HG03565 (cell line): Measurements from ENCODE around the gene PIP5KL1.

Experiments used
- ATAC-seq: cut with Tn5 transposase; IDR thresholded peaks from one replicate; pipeline ENCODE4 v1.9.1; 2021; ENCODE audit warnings: mild to moderate bottlenecking, moderate library complexity; ENCODE audit not compliant: unreplicated experiment

PIP5KL1 gene

DNA sequence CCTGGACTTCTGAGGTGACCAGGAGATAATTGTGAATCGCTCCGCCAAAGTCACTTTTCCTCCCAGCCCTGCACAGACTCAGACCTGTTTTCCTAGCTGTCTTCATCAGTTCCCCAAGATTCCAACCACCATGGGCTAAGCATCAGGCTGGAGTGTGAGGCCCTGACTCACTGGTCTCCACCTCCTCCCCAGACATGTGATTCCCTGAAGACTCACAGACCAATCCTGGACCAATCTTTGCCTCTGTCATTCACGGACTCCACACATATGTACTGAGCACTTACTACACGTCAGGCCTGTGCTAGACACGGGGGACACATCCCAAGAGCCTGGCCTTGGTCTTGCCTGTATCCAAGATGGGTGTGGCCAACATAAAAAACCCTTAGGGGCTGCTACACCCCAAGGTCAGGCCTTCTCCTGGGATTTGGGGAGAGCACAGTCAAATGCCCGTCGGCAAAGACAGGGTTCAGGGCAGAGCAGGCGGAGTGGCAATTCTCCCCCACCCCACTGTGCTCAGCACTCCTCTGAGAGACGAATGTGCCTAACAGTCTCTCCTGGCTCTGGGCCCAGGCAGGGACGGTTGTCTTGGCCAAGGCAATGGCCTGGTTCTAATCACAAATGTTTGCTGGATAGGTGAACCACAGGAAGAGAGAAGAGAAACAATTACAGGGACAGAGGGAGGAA lies 38.3 kb upstream of the PIP5KL1 start:
- no peak for ATAC-seq

DNA sequence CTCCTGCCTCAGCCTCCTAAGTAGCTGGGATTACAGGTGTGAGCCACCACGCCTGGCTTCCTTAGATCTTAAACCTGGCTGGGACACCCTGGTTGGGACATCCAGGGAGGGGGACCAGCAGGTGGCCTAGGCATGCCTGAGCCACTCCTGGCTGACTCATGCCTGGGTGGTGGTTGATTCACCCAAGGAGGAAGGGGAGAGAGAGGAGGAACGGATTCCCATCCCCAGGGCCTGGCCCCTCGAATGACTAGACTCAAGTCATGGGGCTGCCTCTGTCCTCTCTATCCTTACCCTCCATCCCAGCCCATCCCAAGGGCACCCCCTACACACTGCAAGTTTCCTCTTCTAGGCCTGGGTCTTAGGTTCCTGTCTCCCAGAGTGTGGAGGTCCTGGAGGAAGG lies 37.5 kb upstream of the PIP5KL1 start:
- no peak for ATAC-seq

DNA sequence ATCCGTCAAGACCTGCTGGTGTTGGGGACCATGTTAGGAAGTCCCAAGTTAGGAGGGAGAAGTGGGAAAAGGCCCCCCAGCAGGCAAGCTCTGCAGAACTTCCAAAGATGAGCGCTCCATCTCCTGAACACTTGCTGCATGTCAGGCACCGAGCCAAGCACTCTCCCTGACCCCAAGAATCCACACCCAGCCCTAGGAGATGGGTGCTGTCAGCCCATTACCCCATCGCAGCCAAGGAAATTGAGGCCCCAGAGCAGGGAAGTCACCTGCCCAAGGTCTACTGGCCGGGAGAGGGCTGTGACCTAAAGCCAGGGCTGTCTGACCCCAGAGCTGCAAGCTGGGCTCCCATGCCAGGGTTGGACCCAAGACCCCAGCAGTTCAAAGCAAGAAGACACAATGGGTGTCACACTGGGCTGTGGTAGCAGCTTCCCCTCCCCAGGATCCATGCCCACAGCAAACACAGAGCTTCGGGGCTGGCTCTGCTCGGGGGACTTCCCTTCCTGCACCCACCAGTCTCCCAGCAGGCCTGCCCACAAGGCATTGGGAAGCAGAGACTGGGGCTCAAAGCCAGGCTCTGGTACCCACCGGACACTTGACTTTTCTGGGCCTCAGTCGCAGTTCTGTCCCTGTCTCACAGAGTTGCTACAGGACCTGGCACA lies 36.7 kb upstream of the PIP5KL1 start:
- ATAC-seq, result no peak

DNA sequence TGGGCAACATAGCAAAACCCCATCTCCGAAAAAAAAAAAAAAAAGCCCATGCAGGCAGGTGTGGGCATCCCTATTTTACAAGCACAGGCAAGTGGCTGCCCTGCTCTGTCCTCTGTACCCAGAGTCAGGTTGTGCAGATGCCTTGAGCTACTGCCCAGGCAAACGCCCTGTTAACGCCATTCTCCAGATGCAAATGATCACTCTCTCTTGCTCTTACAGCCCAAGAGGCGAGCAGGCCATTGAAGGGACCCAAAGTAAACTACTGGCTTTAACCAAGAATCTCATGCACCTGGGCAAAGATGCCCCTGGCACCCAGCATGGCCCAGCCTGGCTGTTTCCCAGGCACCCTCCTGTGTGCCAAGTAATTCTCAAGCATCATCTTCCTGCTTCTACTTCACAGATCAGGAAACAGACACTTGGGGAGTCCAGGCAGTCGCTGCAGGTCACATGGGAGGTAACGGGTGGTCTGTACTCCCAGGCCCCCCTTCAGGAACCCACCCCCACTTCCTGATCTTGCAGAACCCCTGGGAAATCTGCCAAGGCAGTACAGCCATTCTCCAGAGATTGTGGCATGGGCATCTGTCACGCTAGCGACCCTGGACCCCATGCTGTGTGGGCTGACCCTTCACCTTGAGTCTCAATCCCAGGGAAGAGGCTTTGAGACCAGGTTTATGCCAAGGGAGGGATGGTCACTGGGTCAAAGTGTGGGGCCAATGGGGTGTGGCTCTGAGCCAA lies 36.0 kb upstream of the PIP5KL1 start:
- no peak for ATAC-seq

DNA sequence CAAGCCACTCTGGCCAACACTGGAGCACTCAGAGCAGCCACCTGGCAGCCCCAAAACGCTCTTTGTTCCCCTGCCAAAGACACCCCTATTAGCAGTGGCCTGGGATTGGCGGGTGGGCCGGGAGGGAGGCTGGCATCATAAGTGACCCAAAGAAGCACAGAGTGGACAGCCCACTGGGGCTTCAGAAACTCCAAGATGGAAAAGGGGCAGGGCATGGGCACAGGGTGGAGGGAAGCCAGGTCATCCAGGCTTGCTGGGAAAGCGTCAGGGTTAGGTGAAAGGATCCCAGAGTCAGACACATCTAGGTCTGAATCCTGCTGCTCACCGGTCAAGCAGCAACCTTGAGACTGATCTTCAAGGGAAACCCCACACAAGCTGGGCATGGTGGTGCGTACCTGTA lies 35.4 kb upstream of the PIP5KL1 start:
- no peak for ATAC-seq

DNA sequence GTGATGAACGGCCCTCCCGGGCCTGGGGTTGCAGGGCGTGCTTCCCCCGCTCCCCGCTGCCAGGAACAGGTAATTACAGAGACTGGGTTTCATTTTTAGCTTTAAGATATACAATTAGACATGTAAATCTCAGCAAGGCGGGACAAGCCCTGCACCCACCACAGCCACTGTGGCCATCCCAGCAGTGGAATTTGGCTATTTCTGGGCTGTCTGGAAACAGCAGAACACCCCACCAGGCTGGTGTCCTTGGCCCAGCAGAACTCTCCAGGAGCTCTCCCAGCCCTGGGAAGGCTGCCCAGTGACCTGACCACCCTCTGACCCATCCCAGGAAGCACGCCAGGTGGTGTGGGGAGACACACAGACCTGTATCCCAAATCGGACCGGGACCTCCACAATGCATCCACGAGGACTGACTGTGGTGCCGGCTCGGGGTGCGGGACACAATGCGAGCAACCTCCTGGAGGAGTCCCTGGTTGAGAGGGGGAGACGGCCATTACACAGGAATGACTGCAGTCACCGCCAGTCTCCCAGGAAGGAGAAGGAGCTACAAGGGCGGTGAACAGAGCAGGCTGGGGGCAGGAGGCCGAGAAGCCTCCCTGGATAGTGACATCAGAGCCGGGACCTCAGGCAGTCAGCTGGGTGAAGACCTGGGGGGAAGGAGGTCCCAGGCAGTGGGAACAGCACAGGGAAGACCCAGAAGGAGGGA lies 32.9 kb upstream of the PIP5KL1 start:
- no peak for ATAC-seq

DNA sequence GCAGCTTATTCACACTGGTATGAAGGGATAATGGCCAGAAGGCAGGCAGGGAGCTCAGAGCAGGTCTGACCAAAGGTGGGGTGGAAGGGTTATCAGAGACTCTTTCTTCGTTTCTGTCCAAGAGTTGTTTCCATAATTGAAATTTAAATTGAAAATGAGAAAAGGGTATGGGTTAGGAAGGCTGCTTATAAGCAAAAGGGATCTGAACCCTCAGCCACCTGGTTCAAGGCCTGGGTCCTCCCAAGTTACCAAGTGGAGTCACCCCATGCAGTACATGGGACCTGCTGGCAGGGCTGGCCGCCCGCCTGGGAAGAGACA lies 32.4 kb upstream of the PIP5KL1 start:
- no peak for ATAC-seq

DNA sequence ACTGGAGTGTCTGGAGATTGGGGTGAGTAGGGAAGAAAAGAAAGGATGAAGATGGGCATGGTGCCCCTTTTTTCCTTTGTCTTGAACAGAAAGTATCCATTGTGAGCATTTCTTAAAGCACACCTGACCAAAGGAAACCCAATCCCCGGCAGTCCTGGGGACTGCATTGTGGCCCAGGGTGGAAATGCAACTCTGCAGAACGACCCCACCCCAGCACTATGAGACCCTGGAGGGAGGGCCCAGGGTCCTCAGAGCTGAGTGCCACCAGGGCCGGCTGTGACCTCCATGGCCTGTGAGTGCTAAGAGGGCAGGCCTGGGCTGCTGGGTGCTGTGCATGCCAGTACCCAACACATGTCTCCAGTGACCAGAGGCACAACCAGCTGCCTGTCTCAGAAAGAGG lies 31.7 kb upstream of the PIP5KL1 start:
- ATAC-seq, result no peak

DNA sequence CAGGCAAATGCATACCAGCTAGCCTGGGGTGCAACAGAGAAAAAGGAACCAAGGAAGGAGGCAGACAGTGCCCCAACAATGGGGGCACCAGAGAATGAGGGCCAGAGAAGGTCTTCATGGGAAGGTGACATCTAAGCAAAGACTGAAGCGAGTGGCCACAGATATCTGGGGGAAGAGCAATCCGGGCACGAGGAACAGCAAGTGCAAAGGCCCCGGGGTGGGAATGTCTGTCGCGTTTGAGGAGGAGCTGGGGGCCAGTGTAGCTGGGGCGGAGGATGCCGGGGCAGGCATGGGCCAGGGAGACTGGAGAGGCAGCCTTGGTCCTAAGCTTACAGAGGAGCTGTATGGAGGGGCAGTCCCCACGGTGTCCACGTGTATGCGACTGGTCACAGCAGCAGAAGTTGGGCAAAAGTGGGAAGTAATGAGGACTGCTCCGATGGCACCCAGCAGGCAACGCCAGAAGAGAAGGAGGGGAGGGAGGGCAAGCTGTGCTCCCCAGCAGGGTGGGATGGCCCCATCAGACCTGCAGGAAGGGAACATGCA lies 31.1 kb upstream of the PIP5KL1 start:
- no peak for ATAC-seq

DNA sequence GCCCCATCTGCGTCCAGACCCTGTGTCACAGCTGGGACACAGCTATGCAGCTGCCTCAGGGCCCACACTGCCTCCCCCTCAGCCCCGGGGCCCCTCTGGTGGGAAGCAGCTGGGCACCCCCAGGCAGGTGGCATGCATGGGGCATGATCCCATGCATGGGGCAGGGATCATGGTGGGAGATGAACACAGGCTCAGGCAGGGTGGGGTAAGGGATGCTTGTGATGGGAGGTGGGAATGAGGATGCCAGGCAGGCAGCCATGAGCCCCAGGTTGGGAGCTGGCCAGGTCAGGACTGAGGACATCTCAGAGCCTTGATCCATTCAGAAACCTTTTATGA lies 30.5 kb upstream of the PIP5KL1 start:
- no peak for ATAC-seq

DNA sequence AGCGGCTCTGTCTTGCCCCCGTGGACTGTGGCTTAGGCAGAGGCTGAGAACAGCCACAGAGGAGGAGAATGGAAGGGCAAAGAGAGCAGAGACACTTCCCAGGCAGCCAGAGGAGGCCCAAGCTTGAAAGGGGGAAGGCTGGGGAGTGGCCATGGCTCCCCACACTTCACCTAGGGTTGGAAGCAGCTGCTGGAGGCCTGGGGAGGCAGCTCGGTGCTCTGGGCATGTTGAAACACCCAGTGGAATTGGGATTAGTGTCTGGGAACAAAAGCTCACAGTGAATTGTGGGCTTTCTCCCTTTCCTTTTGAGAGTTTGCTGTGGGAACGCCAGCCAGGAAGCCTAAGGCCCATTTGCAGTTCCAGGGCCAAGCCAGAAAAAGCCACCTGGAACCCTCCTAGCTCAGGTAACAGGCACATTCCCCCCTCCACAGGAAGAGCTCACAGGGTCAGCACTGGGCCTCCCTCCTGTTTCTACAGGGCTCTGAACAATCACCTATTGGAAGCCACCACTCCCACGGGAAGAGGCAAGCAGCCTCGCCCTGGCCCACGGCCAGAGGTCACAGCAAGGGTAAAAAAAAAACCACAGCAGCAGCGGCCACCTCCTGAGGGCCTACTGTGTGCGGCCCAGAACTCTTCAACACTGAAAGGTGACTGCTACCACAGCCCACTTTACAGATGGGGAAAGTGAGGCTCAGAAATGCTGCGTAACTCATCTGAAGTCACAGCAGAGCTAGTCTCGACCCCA lies 30.0 kb upstream of the PIP5KL1 start:
- ATAC-seq, result no peak

DNA sequence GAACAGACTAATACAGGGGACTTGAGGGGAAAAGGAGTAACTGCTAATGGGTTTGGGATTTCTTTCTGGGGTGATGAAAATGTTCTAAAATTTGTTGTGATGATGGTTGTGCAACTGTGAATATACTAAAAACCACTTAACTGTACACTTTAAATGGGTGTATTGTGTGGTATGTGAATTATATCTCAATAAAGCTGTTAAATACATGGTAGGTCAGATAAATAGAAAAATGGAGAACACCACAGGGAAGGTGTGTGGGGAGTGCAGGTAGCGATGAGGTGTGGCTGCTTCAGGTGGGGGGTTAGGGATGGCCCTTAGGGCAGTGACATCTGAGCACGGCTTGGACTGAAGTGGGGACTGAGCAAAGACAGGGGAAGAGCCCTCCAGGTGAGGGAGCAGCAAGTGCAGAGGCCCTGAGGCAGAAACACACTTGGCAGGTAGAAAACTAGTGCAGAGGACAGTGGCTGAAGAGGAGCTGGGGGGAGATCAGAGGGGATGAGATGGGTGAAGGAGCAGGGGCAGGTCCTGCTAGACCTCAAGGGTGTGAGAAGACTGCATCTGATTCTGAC lies 29.3 kb upstream of the PIP5KL1 start:
- no peak for ATAC-seq

DNA sequence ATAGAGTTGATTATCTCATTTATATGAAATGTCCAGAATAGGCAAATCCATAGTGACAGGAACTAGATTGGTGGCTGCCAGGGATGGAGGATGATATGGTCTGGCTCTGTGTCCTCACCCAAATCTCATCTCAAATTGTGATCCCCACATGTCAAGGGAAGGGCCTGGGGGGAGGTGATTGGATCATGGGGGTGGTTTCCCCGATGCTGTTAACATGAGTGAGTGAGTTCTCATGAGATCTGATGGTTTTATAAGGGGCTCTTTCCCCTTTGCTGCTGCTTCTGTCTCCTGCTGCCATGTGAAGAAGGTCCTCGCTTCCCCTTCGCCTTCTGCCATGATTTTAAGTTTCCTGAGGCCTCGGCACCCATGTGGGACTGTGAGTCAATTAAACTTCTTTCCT lies 28.8 kb upstream of the PIP5KL1 start:
- no peak for ATAC-seq

DNA sequence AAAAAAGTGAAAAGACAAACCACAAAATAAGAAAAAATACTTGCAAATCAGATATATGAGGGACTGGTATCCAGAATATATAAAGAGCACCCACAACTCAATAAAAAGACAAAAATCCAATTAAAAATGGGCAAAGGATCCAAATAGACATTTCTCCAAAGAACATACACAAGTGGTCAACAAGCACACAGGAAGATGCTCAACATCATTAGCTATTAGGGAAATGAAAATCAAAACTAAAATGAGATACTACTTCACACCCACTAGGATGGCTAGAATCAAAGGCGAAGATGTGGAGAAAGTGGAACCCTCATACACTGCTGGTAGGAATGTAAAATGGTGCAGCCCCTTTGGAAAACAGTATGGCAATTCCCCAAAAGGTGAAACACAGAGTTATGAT lies 28.2 kb upstream of the PIP5KL1 start:
- no peak for ATAC-seq

DNA sequence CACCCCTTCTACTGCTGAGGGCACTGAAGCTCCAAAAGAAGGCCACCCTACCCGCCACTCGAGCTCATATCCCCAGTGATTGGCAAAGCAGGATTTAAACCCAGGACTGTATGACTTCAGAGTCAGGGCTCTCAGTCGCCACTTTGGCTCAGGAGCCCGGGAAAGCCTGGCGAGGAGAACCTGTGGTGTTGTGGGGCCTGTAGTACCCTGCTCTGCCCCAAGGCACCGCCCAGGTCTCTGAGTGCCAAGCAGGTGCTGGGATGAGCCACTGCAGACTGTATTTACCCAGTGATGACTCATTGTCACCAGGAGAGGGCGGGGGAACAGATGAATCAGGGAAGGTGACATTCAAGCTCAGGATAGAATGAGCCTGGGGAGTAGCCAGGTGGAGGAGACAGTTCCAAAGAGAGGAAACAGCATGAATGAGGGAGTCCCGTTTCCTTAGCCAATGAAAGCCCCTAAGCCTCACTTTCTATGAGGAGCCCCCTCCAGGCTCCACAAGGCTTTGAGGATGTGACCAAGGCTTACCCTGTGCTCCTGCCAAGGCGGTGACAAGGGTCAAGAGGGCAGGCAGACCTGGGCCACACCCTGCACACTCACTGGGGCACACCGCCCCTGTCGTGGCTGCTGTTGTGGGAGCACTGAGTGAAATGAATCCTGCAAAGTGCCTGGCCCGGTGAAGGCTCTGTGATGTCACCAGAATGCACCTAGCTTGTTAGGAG lies 24.9 kb upstream of the PIP5KL1 start:
- no peak for ATAC-seq

DNA sequence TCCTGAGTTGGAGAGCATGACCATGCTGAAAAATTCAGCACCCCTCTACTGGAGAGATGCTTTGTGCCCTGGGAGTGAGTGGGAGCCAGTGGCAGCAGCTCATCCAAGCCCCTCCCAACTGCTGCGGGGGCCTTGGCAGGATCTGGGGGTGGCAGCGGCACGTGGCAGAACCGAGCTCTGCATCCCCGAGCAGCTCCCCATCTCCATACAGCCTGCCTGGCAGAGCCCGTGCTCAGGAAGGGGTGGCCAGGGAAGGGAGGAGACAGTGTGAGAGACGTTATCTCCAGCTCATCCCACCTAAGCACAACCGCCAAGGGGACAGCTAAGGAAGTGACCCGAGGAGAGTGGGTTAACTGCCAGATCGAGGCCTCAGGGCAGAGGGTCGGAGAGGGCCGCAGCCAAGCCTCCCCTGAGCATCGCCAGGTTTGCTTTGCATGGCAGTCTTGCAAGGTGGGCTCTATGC lies 24.3 kb upstream of the PIP5KL1 start:
- ATAC-seq, result no peak

DNA sequence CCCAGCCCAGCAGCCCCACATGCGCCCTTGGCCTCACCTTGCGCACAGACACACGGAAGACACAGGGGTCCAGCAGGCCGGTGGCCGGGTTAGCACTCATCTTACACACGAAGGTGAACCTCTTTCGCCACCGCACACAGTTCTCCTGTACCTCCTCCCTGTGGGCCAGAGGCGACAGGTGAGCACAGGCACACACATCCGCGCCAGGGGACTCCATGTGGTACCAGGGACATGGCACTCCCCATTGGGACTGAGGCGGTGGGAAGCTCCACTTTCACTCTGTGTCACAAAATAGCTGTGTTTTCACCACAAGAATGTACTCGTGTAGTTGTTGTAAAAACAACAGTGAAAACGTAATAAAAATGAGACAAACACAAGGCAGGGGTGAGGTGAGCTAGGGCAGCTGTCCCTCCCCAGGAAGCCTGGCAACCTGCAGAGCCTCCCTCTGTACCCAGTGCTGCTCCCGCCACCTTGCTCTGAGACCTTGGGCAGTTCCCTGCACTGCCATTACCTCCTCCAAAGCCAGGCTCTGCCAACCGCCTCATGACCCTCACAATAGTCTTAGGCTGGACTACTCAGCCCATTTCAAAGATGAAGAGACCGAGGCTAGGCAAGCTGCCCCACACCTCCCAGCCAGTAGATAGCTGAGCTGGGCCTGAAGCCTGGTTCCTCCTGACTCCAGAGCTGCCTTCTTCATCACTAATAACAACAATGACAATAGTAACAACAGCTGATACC lies 23.4 kb upstream of the PIP5KL1 start:
- ATAC-seq, result no peak

DNA sequence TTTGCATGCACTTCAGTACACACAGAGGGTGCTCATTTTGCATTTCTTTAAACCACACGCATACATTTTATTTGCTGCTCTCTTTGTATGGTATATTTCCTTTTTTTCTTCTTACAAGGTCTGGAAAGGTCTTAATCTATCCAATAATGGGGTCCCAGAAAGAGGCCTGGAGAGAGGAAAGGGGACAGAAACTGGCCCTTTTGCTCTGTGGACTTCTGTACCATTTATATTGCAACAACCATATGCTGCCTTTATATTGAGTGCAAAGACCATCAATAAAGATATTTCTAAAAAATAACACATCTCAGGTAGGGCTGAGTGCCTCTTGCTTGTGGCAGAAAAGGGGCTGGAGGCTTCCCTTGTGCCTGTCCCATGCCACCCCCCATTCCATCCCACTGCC lies 22.6 kb upstream of the PIP5KL1 start:
- no peak for ATAC-seq
